ENCODE results near the gene KMT2B.

- TF ChIP-seq ZNF76 (tag by site-specific recombination; IDR thresholded peaks at IDR 0.05; ENCODE audit: borderline replicate concordance, low read depth), result peak; percentile 99
- TF ChIP-seq ZNF510 (tag by site-specific recombination; IDR thresholded peaks at IDR 0.05; ENCODE audit: insufficient replicate concordance), result no peak
- TF ChIP-seq ZNF777 (tag by site-specific recombination; IDR thresholded peaks at IDR 0.05; ENCODE audit: borderline replicate concordance), result no peak
- no peak for TF ChIP-seq CTCF (tag by site-specific recombination; IDR thresholded peaks at IDR 0.05)
- no peak for TF ChIP-seq ZNF768 (tag by site-specific recombination; IDR thresholded peaks at IDR 0.05)
- no peak for TF ChIP-seq ZNF677 (tag by site-specific recombination; IDR thresholded peaks at IDR 0.05)
- TF ChIP-seq ZNF121 (tag by site-specific recombination; IDR thresholded peaks at IDR 0.05), result no peak
- TF ChIP-seq ZFP41 (tag by site-specific recombination; IDR thresholded peaks at IDR 0.05; ENCODE audit: borderline replicate concordance), result no peak
- no peak for TF ChIP-seq ATF2 (tag by site-specific recombination; IDR thresholded peaks at IDR 0.05; ENCODE audit: low read depth)
- no peak for TF ChIP-seq HOXD13 (CRISPR knock-in tag; IDR thresholded peaks at IDR 0.05; ENCODE audit: borderline replicate concordance)
Observed at GRCh38 chr19:35757749-35758608, 40.2 kb downstream of the KMT2B start, which contains the start of gene PROSER3.
